Measurements from ENCODE around the gene EPB41L5.
"Not testable (repeated sequence)": the region's sequence is repeated elsewhere in the genome, so short reads cannot be mapped to it uniquely, and the experiment has no call there.

Gene EPB41L5

DNA sequence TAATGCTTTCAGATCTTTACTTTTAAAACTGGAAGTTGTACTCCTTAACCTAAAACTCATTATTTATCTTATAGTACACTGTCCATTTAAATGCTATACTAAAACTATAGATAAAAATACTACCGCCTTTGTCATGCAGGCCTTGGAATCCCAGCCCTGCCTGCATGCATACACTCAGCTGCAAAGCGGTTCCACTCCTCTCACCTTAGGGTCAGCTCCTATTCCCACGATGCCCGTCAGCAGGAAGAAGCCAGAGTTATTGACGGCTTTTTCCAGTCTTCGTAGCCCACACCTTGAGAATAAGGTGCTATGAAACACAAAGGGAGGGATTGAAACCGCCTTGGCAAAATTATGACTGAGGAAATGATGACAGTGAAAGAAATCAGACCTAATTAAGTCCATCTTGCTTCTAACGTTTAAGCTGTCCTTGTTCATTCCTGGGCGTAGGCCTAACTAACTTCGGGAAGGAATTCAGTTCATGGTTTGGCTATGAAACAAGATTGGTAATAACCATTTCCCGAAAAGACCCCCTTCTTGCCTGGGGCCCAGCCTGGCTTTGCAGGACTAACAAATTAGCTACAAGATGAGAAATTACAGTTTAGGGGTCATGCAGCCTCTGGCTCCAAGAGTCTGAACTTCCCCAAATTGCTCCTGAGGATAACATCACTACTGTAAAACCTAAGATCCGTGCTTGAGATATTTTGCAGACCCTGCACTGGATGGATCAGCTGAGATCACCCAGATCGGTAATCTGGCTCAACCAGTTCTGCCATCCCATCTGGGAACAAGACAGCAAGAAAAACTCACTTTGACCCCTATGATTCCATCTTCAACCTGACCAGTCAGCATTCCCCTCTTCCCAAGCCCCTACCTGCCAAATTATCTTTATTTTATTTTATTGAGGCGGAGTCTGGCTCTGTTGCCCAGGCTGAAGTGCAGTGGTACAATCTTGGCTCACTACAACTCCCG lies 17.1 kb downstream of the EPB41L5 start:
- DNase-seq (ENCODE audit: low spot score) = no peak

GRCh38 chr2:120032297-120032696 lies 19.4 kb downstream of the EPB41L5 start:
- DNase-seq (ENCODE audit: low spot score) = no peak

GRCh38 chr2:120034027-120034426 lies 21.1 kb downstream of the EPB41L5 start:
- DNase-seq (ENCODE audit: low spot score) = no peak

DNA sequence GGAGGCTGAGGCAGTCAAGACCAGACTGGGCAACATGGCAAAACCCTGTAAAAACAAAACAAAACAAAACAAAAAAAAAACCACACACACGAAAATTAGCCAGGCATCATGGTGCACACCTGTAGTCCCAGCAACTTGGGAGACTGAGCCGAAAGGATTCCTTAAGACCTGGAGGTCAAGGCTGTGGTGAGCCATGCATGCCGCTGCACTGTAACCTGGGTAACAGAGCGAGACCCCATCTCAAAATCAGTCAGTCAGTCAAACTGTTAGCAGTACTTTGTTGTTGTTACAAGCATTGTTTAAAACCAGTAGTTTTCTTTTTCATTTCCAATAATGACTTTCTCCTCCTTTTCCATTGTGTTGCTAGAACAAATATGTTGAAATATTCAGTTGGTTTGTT lies 21.7 kb downstream of the EPB41L5 start:
- DNase-seq (ENCODE audit: low spot score) = no peak

GRCh38 chr2:120036145-120036544 lies 23.3 kb downstream of the EPB41L5 start:
- DNase-seq (ENCODE audit: low spot score) = no peak

GRCh38 chr2:120037995-120038541 lies 25.2 kb downstream of the EPB41L5 start:
- DNase-seq (ENCODE audit: low spot score) = no peak

GRCh38 chr2:120042359-120042758 lies 29.5 kb downstream of the EPB41L5 start:
- no peak for DNase-seq (ENCODE audit: low spot score)

- no peak for DNase-seq (ENCODE audit: low spot score)
These were observed 31.5 kb downstream of the EPB41L5 start for GRCh38 chr2:120044336-120044735.

DNA sequence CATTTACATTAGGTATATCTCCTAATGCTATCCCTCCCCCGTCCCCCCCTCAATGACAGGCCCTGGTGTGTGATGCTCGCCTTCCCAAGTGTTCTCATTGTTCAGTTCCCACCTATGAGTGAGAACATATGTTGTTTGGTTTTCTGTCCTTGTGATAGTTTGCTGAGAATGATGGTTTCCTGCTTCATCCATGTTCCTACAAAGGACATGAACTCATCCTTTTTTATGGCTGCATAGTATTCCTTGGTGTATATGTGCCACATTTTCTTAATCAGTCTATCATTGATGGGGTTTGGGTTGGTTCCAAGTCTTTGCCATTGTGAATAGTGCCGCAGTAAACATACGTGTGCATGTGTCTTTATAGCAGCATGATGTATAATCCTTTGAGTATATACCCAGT lies 32.9 kb downstream of the EPB41L5 start:
- not testable (repeated sequence) for DNase-seq (ENCODE audit: low spot score)

DNA sequence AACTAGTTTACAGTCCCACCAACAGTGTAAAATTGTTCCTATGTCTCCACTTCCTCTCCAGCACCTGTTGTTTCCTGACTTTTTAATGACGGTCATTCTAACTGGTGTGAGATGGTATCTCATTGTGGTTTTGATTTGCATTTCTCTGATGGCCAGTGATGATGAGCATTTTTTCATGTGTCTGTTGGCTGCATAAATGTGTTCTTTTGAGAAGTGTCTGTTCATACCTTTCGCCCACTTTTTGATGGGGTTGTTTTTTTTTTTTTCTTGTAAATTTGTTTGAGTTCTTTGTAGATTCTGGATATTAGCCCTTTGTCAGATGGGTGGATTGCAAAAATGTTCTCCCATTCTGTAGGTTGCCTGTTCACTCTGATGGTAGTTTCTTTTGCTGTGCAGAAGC lies 33.4 kb downstream of the EPB41L5 start:
- not testable (repeated sequence) for DNase-seq (ENCODE audit: low spot score)

- DNase-seq (ENCODE audit: low spot score) = no peak
These were observed 39.7 kb downstream of the EPB41L5 start for GRCh38 chr2:120052597-120052996.

GRCh38 chr2:120053891-120054290 lies 41.0 kb downstream of the EPB41L5 start:
- DNase-seq (ENCODE audit: low spot score) = no peak

GRCh38 chr2:120059483-120059882 lies 46.6 kb downstream of the EPB41L5 start:
- no peak for DNase-seq (ENCODE audit: low spot score)

DNA sequence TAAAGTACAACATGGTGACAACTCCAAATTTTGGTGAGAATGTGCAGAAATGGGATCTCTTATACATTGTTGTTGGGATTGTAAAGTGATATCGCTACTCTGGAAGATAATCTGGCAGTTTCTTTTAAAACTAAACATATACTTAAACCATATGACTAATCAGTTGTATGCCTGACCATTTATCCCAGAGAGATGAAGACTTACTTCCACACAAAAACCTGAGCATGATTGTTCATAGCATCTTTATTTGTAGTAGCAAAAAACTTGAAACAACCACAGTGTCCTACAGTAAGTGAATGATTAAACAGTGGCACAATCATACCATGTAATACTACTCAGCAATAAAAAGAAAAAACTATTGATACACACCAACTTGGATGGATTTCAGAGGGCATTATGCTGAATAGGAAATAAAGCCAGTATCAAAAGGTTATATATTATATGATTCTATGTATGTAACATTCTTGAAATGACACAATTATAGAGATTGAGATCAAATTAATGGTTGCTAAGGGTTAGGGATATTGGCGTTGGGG lies 47.3 kb downstream of the EPB41L5 start:
- no peak for DNase-seq (ENCODE audit: low spot score)

DNA sequence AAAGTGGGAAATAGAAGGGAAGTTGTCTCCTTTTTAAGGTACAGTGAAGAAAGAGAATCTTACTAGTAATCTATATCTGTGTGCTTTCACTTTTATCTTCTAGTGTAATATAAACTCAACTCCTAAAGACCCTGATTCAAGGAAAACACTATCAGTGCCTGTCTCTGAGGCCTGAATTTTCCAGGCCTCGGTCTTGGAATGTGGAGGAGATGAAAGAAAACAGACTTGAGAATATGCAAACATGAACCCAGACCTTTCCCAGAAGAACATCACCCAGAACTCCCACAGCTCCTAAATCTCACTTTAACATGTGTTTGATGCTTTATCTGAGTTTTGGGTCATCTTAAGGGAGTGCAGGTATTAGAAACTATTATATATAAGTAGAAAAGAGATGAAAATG lies 51.8 kb downstream of the EPB41L5 start:
- DNase-seq (ENCODE audit: low spot score) = no peak

DNA sequence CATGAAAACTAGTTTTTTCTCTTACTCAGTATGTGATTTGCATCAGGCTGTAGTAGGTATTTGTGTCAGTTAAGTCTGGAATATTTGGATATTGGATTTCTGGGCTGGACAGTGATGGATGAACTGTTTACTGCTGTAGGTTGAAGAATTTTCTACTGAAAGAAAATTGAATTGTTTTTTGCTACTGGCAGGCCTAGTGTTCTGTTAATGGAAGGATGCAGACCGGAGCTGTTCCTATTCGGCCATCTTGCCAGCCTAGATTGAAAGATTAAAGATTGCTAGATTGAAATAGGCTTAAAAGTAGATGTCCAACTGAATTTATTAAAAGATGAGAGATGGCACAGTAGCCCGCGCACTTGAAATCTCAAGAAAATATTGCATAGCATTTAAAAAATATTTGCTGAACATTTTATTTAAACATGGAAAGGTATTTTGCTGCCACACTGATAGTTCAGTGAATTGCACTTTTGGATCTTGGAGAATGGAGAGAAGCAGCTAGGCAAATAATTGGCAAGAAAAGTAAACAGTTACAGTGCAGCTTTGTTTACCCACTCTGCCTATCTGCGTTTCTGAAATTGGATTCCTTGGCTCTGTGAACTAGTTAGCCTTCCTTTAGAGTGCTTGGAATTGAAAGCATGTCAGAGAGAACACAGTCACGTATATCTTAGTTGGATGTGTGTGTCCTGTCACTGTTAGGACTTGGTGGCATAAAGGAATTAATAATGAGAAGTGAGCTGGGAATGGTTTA lies 54.1 kb downstream of the EPB41L5 start:
- DNase-seq (ENCODE audit: low spot score) = no peak

- DNase-seq (ENCODE audit: low spot score) = not testable (repeated sequence)
These were observed 55.3 kb downstream of the EPB41L5 start for GRCh38 chr2:120068040-120068658.

- no peak for DNase-seq (ENCODE audit: low spot score)
These were observed 62.7 kb downstream of the EPB41L5 start for GRCh38 chr2:120075545-120075944.

- DNase-seq (ENCODE audit: low spot score) = no peak
These were observed 65.0 kb downstream of the EPB41L5 start for GRCh38 chr2:120077896-120078295.

DNA sequence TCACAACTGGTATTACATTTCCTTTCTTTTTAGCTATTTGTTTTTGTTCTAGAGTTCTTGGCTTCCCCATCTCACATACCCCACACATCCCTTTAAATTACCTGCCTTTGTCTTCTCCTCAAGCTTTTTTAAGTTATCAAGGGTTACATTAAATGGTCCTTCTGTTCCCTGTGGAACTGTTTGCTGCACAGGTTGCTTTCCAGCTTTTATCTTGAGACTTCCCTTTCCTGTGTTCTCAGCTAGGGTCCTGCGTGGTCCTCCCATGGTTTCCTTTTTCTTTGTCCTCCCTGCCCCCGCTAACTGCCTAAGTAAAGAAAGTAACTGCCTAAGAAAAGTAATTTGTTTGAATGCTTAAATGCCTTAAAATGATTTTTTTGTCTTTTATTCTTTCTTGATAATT lies 66.8 kb downstream of the EPB41L5 start:
- no peak for DNase-seq (ENCODE audit: low spot score)

- DNase-seq (ENCODE audit: low spot score) = no peak
These were observed 78.6 kb downstream of the EPB41L5 start for GRCh38 chr2:120091436-120091835.

GRCh38 chr2:120094795-120095194 lies 81.9 kb downstream of the EPB41L5 start:
- DNase-seq (ENCODE audit: low spot score) = no peak

All from activated CD4-positive, alpha-beta T cell treated with anti-CD3 and anti-CD28 coated beads, Interleukin-2, Interleukin-4, amounts not matched to agents 100 ng/mL and 50 ng/mL, durations not matched to agents 16 hours and 8 hours (primary cell).